Tibial artery (tissue), 4 donors: ENCODE data around the gene GRID2.

ENCODE experiments used
- DNase-seq, 2 donors: peaks; one replicate each; pipeline ENCODE4 v3.0.0-alpha.2; 2019
- H3K27ac ChIP-seq, 2 donors: fragments of 200-600 bp; sonication (generic) in 1 of 2; 1 replicate in 1 of 2; 2 replicates in 1 of 2; pipeline ENCODE4 v1.5.1; 2018 to 2019; ENCODE audit warnings: mild to moderate bottlenecking in 1 of 2
- H3K27me3 ChIP-seq, 2 donors: fragments of 200-600 bp; sonication (generic) in 1 of 2; one replicate each; pipeline versions ENCODE4 v1.5.1 to v1.6.0; 2016 to 2019
- H3K36me3 ChIP-seq, 3 donors: fragments of 200-600 bp; sonication (generic) in 2 of 3; one replicate each; pipeline ENCODE4 v1.5.1; 2016 to 2019; ENCODE audit warnings: mild to moderate bottlenecking in 2 of 3
- H3K4me1 ChIP-seq, 4 donors: fragments of 200-600 bp; sonication (generic) in 2 of 4; 1 replicate in 3 of 4; 2 replicates in 1 of 4; pipeline ENCODE4 v1.5.1; 2016 to 2019
- H3K4me3 ChIP-seq, 2 donors: fragments of 200-600 bp; sonication (generic) in 1 of 2; 1 replicate in 1 of 2; 2 replicates in 1 of 2; pipeline ENCODE4 v1.5.1; 2018 to 2019; ENCODE audit warnings: mild to moderate bottlenecking in 2 of 2
- H3K9me3 ChIP-seq, 3 donors: fragments of 200-600 bp; sonication (generic) in 1 of 3; one replicate each; pipeline ENCODE4 v1.5.1; 2016 to 2019
- CTCF ChIP-seq, 2 experiments: fragments of 200-600 bp in 1 of 2; fragments of 450-650 bp in 1 of 2; IDR thresholded peaks; one replicate each; pipeline ENCODE4 v1.5.1; 2017 to 2019; ENCODE audit warnings: antibody characterized with exemption in 2 of 2, mild to moderate bottlenecking in 1 of 2, moderate library complexity in 1 of 2
- intact Hi-C: fragments of 100-400 bp; cut with DNase I; formaldehyde crosslinking; loops from one replicate; pipeline ENCODE4 v1.15.0; 2023; ENCODE audit warnings: low total_unique reads

Gene GRID2

DNA sequence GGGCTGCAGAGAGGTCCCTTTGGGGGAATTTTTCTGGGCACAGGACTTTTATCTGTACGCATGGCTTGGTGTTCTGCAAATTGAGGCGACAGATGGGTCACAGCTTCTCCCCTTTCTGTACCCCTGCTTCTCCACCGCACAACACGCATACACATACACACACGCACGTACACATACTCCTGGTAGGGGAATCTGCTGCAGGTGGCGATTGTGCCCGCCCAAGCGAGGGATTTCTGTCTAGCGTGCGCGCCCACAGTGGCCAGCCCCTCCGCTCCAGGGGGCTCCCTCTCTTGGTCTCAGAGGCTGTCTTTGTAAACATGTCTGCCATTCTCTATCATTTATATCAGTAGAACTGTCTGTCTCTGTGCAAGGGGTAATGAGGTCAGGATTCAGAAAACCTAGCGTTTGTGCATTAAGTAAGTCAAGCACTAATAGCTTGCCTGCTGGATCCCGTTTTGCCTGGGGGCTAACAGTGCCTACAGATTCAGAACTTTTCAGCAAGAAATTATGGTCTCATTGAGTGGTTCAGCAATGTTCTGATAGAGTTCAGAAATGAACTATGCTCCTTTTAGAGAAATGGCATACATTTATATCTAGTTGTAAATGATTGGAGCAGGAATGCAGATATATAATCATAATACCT lies 2.2 kb downstream of the GRID2 start:
- no peak for DNase-seq
- intact Hi-C loops: no loop called here

GRCh38 chr4:92307181-92307580 lies 3.4 kb downstream of the GRID2 start:
- Histone ChIP-seq H3K36me3 (no peaks in the 10 kb centered on the region), H3K4me3 (no peak overlapping the region), H3K27ac (no peak overlapping the region), H3K9me3 (no peaks in the 10 kb centered on the region), H3K27me3 (peaks cover 0 to 32% of the 10 kb centered on the region in 2 donors), H3K4me1 (peaks cover 0 to 27% (median 24%) of the 10 kb centered on the region in 4 donors)
- no peak for DNase-seq
- no peak for TF ChIP-seq CTCF (IDR thresholded peaks at IDR 0.05)
- intact Hi-C loops: no loop called here

More for the DNA sequence above, 2.2 kb downstream of the GRID2 start:
- peak overlapping the region; percentile 43 to 52 for H3K4me3 ChIP-seq
- peaks cover 0 to 27% (median 24%) of the 10 kb centered on the region in 4 donors for H3K4me1 ChIP-seq
- H3K36me3 ChIP-seq: no peaks in the 10 kb centered on the region
- TF ChIP-seq CTCF (IDR thresholded peaks at IDR 0.05): no peak
- no peaks in the 10 kb centered on the region for H3K9me3 ChIP-seq
- no peak overlapping the region for H3K27ac ChIP-seq
- peaks cover 0 to 32% of the 10 kb centered on the region in 2 donors for H3K27me3 ChIP-seq

DNA sequence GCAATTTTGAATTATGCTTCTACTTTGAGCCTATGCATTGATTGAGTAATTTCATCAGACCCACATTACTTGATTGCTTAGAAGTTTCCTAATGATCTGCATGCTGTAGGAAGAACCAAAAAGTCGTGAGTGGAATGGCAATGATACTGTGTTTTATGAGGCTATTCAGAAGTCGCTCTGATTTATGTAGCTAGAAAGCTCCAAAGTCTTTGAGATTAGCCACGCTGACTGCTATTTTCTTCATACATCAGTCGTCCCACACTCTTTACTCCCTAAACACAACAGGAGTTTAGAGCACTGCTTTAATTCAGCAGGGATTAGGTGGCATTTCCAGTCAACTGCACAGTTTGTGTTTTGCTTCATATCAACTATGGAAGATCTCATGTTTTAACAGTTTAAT lies 4.1 kb downstream of the GRID2 start:
- Histone ChIP-seq H3K4me3 (no peak overlapping the region), H3K9me3 (no peaks in the 10 kb centered on the region), H3K4me1 (peaks cover 0 to 27% (median 24%) of the 10 kb centered on the region in 4 donors), H3K27me3 (peaks cover 0 to 32% of the 10 kb centered on the region in 2 donors), H3K36me3 (no peaks in the 10 kb centered on the region), H3K27ac (no peak overlapping the region)
- intact Hi-C loops: no loop called here
- no peak for DNase-seq
- no peak for TF ChIP-seq CTCF (IDR thresholded peaks at IDR 0.05)

- Histone ChIP-seq H3K4me1 (no peaks in the 10 kb centered on the region), H3K4me3 (no peak overlapping the region), H3K27ac (no peak overlapping the region), H3K27me3 (no peaks in the 10 kb centered on the region), H3K36me3 (no peaks in the 10 kb centered on the region), H3K9me3 (no peaks in the 10 kb centered on the region)
- intact Hi-C loops: no loop called here
- DNase-seq: no peak
- TF ChIP-seq CTCF (IDR thresholded peaks at IDR 0.05): no peak
Measured at GRCh38 chr4:92317047-92317446, 13.3 kb downstream of the GRID2 start.

GRCh38 chr4:92328095-92328494 lies 24.3 kb downstream of the GRID2 start:
- no peaks in the 10 kb centered on the region for H3K9me3 ChIP-seq
- intact Hi-C loops: no loop called here
- no peak overlapping the region for H3K4me3 ChIP-seq
- TF ChIP-seq CTCF (IDR thresholded peaks at IDR 0.05): no peak
- no peaks in the 10 kb centered on the region for H3K27me3 ChIP-seq
- no peaks in the 10 kb centered on the region for H3K36me3 ChIP-seq
- DNase-seq: no peak
- H3K27ac ChIP-seq: no peak overlapping the region
- peaks cover 0 to 6% (median 0%) of the 10 kb centered on the region in 4 donors for H3K4me1 ChIP-seq
